Stomach smooth muscle (tissue), 2 donors: ENCODE data around the gene PFKFB4.
A peak's percentile ranks its signal among the peaks of the same experiment; 100 is the strongest.

Source experiments
- H3K27ac ChIP-seq: one replicate; pipeline ENCODE4 v1.7.0; 2013; ENCODE audit warnings: mild to moderate bottlenecking, low read length, inconsistent platforms
- H3K27me3 ChIP-seq, 2 donors: one replicate each; pipeline ENCODE4 v1.7.0; 2013; ENCODE audit warnings: low read length in 2 of 2; ENCODE audit not compliant: insufficient read depth in 2 of 2, control insufficient read depth in 1 of 2
- H3K36me3 ChIP-seq, 2 donors: one replicate each; pipeline ENCODE4 v1.7.0; 2013; ENCODE audit warnings: low read length in 2 of 2; ENCODE audit not compliant: control insufficient read depth in 2 of 2, insufficient read depth in 2 of 2
- H3K4me1 ChIP-seq: one replicate; pipeline ENCODE4 v1.7.0; 2013; ENCODE audit warnings: low read length; ENCODE audit not compliant: control insufficient read depth, insufficient read depth
- H3K4me3 ChIP-seq, 2 donors: one replicate each; pipeline ENCODE4 v1.7.0; 2013; ENCODE audit warnings: low read length in 2 of 2
- H3K9ac ChIP-seq, 2 donors: one replicate each; pipeline ENCODE4 v1.7.0; 2013; ENCODE audit warnings: low read length in 2 of 2, mild to moderate bottlenecking in 1 of 2
- H3K9me3 ChIP-seq, 2 donors: one replicate each; pipeline ENCODE4 v1.7.0; 2013; ENCODE audit warnings: low read length in 2 of 2; ENCODE audit not compliant: control insufficient read depth in 2 of 2
- donor health status: healthy.
- donor health status: Pancreatic carcinoma.

Gene PFKFB4

DNA sequence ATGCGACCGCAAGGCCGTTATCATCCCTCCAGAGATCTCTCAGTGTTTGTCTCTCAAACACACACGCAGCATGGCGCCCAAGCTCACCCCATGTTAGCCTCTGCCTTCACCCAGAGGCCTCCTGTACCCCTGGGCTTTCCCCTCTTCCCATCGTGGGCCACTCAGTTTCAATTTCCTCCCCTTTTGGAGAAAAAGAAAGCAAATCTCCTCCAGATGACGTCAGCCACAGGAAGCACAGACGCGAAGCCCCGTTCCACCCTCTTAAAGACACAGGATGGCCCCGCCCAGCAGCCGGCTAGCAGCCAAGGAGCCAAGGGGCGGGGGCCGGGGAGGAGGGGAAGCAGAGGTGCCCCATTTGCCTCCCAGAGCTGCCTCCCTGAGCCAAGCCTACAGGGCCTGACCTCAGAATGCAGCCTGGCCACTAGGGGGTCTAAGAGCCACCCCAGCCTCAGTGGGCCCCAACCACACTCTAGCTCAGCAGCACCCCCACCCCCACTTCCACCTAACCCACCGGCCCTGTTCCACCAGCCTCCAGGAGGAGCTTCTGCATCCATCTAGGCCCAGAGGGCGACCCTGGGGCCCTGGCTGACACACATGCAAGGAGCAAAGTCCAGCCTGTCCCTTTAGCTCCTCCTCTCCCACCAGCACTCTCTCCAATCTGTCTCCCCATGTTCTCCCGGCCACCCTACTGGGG lies 83.5 kb downstream of the PFKFB4 start:
- H3K9ac ChIP-seq, result peak overlapping the region; percentile 98 to 100

DNA sequence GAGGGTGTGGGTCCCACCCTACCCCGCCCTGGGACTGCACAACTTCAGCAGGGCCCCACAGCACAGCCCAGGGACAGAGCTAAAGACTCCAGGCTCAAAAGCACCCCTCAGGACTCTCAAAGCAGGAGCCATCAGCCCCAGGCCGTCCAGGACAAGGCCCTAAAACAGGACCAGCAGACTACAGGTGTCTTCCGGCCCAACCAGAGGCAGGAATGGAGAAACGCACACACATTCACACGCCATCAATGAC lies 84.0 kb downstream of the PFKFB4 start:
- Histone ChIP-seq H3K27ac (peak overlapping the region; percentile 97), H3K4me3 (peak overlapping the region; percentile 92 to 97), H3K9me3 (no peaks in the 10 kb centered on the region), H3K9ac (peak overlapping the region; percentile 98 to 100), H3K36me3 (peaks cover 14 to 17% of the 10 kb centered on the region in 2 donors), H3K4me1 (peaks cover 48% of the 10 kb centered on the region), H3K27me3 (no peaks in the 10 kb centered on the region)

More for the DNA sequence above, 83.5 kb downstream of the PFKFB4 start:
- H3K4me3 ChIP-seq, result peak overlapping the region; percentile 92 to 97
- no peaks in the 10 kb centered on the region for H3K9me3 ChIP-seq
- H3K27me3 ChIP-seq, result no peaks in the 10 kb centered on the region
- H3K36me3 ChIP-seq, result peaks cover 10 to 12% of the 10 kb centered on the region in 2 donors
- H3K27ac ChIP-seq, result peak overlapping the region; percentile 97
- H3K4me1 ChIP-seq, result peaks cover 45% of the 10 kb centered on the region

- H3K9ac ChIP-seq, result peak overlapping the region in 1 of 2 donors; percentile 58
- H3K9me3 ChIP-seq, result no peaks in the 10 kb centered on the region
- no peak overlapping the region for H3K4me3 ChIP-seq
- H3K27ac ChIP-seq, result peak overlapping the region; percentile 18
- H3K36me3 ChIP-seq, result peaks cover 19 to 20% of the 10 kb centered on the region in 2 donors
- H3K27me3 ChIP-seq, result no peaks in the 10 kb centered on the region
- H3K4me1 ChIP-seq, result peaks cover 72% of the 10 kb centered on the region
These were observed 86.3 kb downstream of the PFKFB4 start for GRCh38 chr3:48470286-48470685.

GRCh38 chr3:48469046-48469915 lies 87.3 kb downstream of the PFKFB4 start:
- Histone ChIP-seq H3K36me3 (peaks cover 19 to 20% of the 10 kb centered on the region in 2 donors), H3K9me3 (no peaks in the 10 kb centered on the region), H3K4me3 (no peak overlapping the region), H3K9ac (peak overlapping the region in 1 of 2 donors; percentile 58), H3K4me1 (peaks cover 75% of the 10 kb centered on the region), H3K27ac (no peak overlapping the region), H3K27me3 (no peaks in the 10 kb centered on the region)

GRCh38 chr3:48468329-48468731 lies 88.3 kb downstream of the PFKFB4 start:
- Histone ChIP-seq H3K4me1 (peaks cover 73% of the 10 kb centered on the region), H3K27ac (peak overlapping the region; percentile 98), H3K27me3 (no peaks in the 10 kb centered on the region), H3K36me3 (peaks cover 19 to 20% of the 10 kb centered on the region in 2 donors), H3K4me3 (no peak overlapping the region), H3K9ac (peak overlapping the region in 1 of 2 donors; percentile 13), H3K9me3 (no peaks in the 10 kb centered on the region)
